HepG2 (cell line): ENCODE data around the gene NT5M. TPM values are rescaled to one million over a fixed set of nuclear protein-coding genes. Genes with fewer than 3 reads are reported as not detected.
"Not testable (repeated sequence)": the region's sequence is repeated elsewhere in the genome, so short reads cannot be mapped to it uniquely, and the experiment has no call there.

Experiments used
- ATAC-seq: fragments of 200-7000 bp; cut with Tn5 transposase; 3 replicates; pipeline ENCODE4 v1.9.1; 2020; ENCODE audit warnings: mild to moderate bottlenecking, moderate library complexity
- BruUV-seq: library from RNA; stranded (reverse); fragments of 400-500 nt; replicated peaks from 2 replicates; lab custom pipeline; 2021; lab: Mats Ljungman, UMichigan
- CTCF ChIA-PET: fragments of 300-600 bp; formaldehyde crosslinking; extraction: SDS; loops from one replicate; lab custom pipeline; 2021; ENCODE audit warnings: low total read pairs, inconsistent platforms, low intra/inter-chr PET ratio; lab: Yijun Ruan, JAX
- POLR2A ChIA-PET: fragments of 350-600 bp; sonication (Branson Sonifier 250); formaldehyde crosslinking; loops from one replicate; lab custom pipeline; 2020; ENCODE audit warnings: antibody characterized with exemption, inconsistent platforms; lab: Yijun Ruan, JAX
- DNase-seq: peaks from one replicate; pipeline ENCODE4 v3.0.0-alpha.2; 2015; ENCODE audit warnings: low spot score
- FAIRE-seq: peaks from 3 replicates; lab custom pipeline; 2011; peaks lifted over from hg19 to GRCh38; lab: Jason Lieb, UNC
- H2AFZ ChIP-seq: one replicate; pipeline ENCODE4 v1.6.1; 2011; ENCODE audit warnings: low read length, inconsistent platforms
- H3K27ac ChIP-seq: fragments of 300-600 bp; 3 replicates; pipeline ENCODE4 v1.8.0; 2011; ENCODE audit warnings: mixed run types, mild to moderate bottlenecking, mixed read lengths, low read length, inconsistent platforms; ENCODE audit not compliant: insufficient read depth; ENCODE audit errors: extremely low read length
- H3K27me3 ChIP-seq, 2 experiments: fragments of 200-600 bp in 1 of 2; 2 replicates in 1 of 2; 3 replicates in 1 of 2; pipeline versions ENCODE4 v1.6.0 to v1.8.0; 2011; ENCODE audit warnings: low read length in 2 of 2, mild to moderate bottlenecking in 2 of 2, moderate library complexity in 2 of 2, inconsistent platforms in 1 of 2; ENCODE audit not compliant: insufficient read depth in 2 of 2, control insufficient read depth in 1 of 2
- H3K36me3 ChIP-seq, 2 experiments: fragments of 200-600 bp in 1 of 2; replicated peaks in 1 of 2; 2 replicates in 1 of 2; 3 replicates in 1 of 2; pipeline versions ENCODE4 v1.5.1 to v1.8.0; 2011; ENCODE audit warnings: low read length in 2 of 2, inconsistent platforms in 1 of 2; ENCODE audit not compliant: insufficient read depth in 2 of 2, control insufficient read depth in 1 of 2
- H3K4me1 ChIP-seq: 2 replicates; pipeline ENCODE4 v1.5.1; 2012; ENCODE audit warnings: low read length, inconsistent platforms; ENCODE audit not compliant: insufficient read depth
- H3K4me2 ChIP-seq: 2 replicates; pipeline ENCODE4 v1.6.0; 2011; ENCODE audit warnings: low read depth, low read length, inconsistent platforms
- H3K4me3 ChIP-seq, 3 experiments: fragments of 200-600 bp in 1 of 3; sonication (generic), shearing (Covaris generic) in 1 of 3; replicated peaks in 1 of 3; 2 replicates each; pipeline ENCODE4 v1.5.1; 2011 to 2016; ENCODE audit warnings: low read length in 3 of 3, inconsistent platforms in 2 of 3, low read depth in 2 of 3, mild to moderate bottlenecking in 2 of 3, control low read depth in 1 of 3, mixed read lengths in 1 of 3; ENCODE audit not compliant: insufficient read depth in 1 of 3
- H3K79me2 ChIP-seq: one replicate; pipeline ENCODE4 v1.6.1; 2011; ENCODE audit warnings: low read length, inconsistent platforms; ENCODE audit not compliant: insufficient read depth
- H3K9ac ChIP-seq: 2 replicates; pipeline ENCODE4 v1.6.0; 2011; ENCODE audit warnings: mild to moderate bottlenecking, low read depth, low read length, inconsistent platforms; ENCODE audit not compliant: insufficient read depth
- H3K9me3 ChIP-seq: 2 replicates; pipeline ENCODE4 v1.5.1; 2012; ENCODE audit warnings: mild to moderate bottlenecking, low read length
- H4K20me1 ChIP-seq: 2 replicates; pipeline ENCODE4 v1.6.0; 2011; ENCODE audit warnings: inconsistent platforms, mild to moderate bottlenecking, low read length, moderate library complexity; ENCODE audit not compliant: insufficient read depth
- HNF4A ChIP-seq: sonication (generic); formaldehyde crosslinking; IDR thresholded peaks from 2 replicates; pipeline ENCODE4 v1.4.0; 2020; ENCODE audit warnings: missing genetic modification reagents
- HOXD1 ChIP-seq: sonication (generic); formaldehyde crosslinking; IDR thresholded peaks from 2 replicates; pipeline ENCODE4 v1.5.0; 2020; ENCODE audit warnings: missing genetic modification reagents
- ISL2 ChIP-seq: sonication (generic); formaldehyde crosslinking; IDR thresholded peaks from 2 replicates; pipeline ENCODE4 v1.5.0; 2020; ENCODE audit warnings: missing genetic modification reagents
- NFATC3 ChIP-seq: sonication (generic); formaldehyde crosslinking; IDR thresholded peaks from 2 replicates; pipeline ENCODE4 v1.5.1; 2020; ENCODE audit warnings: mild to moderate bottlenecking, missing genetic modification reagents
- PCBP2 ChIP-seq: fragments of 200-400 bp; formaldehyde crosslinking; optimal IDR thresholded peaks from 2 replicates; pipeline ENCODE3; 2018; ENCODE audit warnings: low read length, low read depth; ENCODE audit not compliant: poor library complexity, severe bottlenecking
- THRA ChIP-seq: sonication (generic); formaldehyde crosslinking; IDR thresholded peaks from 2 replicates; pipeline ENCODE4 v1.4.0; 2020; ENCODE audit warnings: missing genetic modification reagents, borderline replicate concordance
- ZNF576 ChIP-seq: sonication (generic); formaldehyde crosslinking; IDR thresholded peaks from 2 replicates; pipeline ENCODE4 v1.4.0; 2020; ENCODE audit warnings: mild to moderate bottlenecking, missing genetic modification reagents
- ZNF740 ChIP-seq: sonication (generic); formaldehyde crosslinking; IDR thresholded peaks from 2 replicates; pipeline ENCODE4 v1.4.0; 2020; ENCODE audit warnings: missing genetic modification reagents
- WGBS: methylation state at CpG from one replicate; pipeline ENCODE4 v1.1.6; 2017; ENCODE audit warnings: low lambda C conversion rate; 5-methylcytosine and 5-hydroxymethylcytosine counted together
- in situ Hi-C: cut with HindIII; loops from 2 replicates; pipeline ENCODE4 v1.10.0; 2017; ENCODE audit warnings: low pct_unique_long_range_greater_than_20kb; ENCODE audit not compliant: extremely low pct_ligation_motif_present
- intact Hi-C: fragments of 100-400 bp; cut with micrococcal nuclease; formaldehyde crosslinking; loops from one replicate; pipeline ENCODE4 v1.10.0; 2022; ENCODE audit not compliant: unreplicated experiment
- polyA plus RNA-seq, 8 experiments: library from polyadenylated mRNA; depleted of rRNA in 3 of 8; stranded (reverse) in 7 of 8; unstranded in 1 of 8; fragments of >200 nt; fragmentation: Illumina TruSeq in 4 of 8; extraction: Trizol in 4 of 8; gene quantifications; 2 replicates each; pipeline versions ENCODE4 v1.2.1 to v1.2.3, GENCODE V29; 2011 to 2016; ENCODE audit warnings: low read depth in 4 of 8, missing spikeins in 1 of 8, mixed read lengths in 1 of 8; ENCODE audit not compliant: insufficient read depth in 1 of 8
- total RNA-seq, 5 experiments: library from RNA; depleted of rRNA; stranded (reverse); fragments of >200 nt; fragmentation: Illumina TruSeq; extraction: Trizol; gene quantifications; 2 replicates each; pipeline ENCODE4 v1.2.3, GENCODE V29; 2016; ENCODE audit warnings: low read depth in 1 of 5
- TF ChIP-seq, protein P1 (sequence below): sonication (generic); formaldehyde crosslinking; IDR thresholded peaks from 2 replicates; pipeline ENCODE4 v1.4.0; 2020; ENCODE audit warnings: missing genetic modification reagents

NT5M gene
- total and polyA plus RNA-seq, 2 of the 13 experiments (the other 11 are each of a cell fraction or from before 2014, with no cell fraction given): 0.55 to 0.78 TPM

DNA sequence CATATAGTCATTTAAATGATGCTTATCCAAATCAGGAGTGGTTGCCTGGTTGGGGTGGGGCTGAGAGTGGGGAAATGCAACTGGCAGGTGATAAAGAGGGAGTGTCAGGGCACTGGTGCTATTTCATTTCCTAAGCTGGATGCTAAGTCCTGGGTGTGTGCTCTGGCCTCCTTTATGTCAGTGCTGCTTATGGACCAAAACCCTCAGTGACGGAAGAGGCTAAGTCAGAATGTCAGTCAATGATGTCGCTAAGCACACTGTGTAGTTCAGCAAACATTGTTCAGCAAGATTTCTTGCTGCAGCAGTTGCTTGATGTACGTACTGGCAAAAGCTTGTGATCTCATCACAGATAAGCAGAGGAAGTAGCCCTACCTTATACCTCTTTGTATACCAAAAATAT lies 49.8 kb upstream of the NT5M start (continued):
- TF ChIP-seq THRA: no peak
- no peak for TF ChIP-seq HNF4A (CRISPR knock-in tag)
- no peak for TF ChIP-seq PCBP2
- TF ChIP-seq HOXD1 (CRISPR knock-in tag): no peak
- TF ChIP-seq ZNF576 (CRISPR knock-in tag): no peak
- TF ChIP-seq NFATC3 (CRISPR knock-in tag): no peak
- no peak for TF ChIP-seq ISL2
- no peak for TF ChIP-seq ZNF740 (CRISPR knock-in tag)

GRCh38 chr17:17254036-17254435 lies 49.1 kb upstream of the NT5M start:
- intact Hi-C loops: no loop called here
- ChIA-PET POLR2A (interaction anchor here (1.0 kb wide), 1 partner anchor 17 kb away, joined by 3 read pairs; the partner anchor contains the start of gene FLCN), CTCF (no interaction called here)
- FAIRE-seq (no peak), DNase-seq (no peak), ATAC-seq (no peak)
- peaks cover 11 to 40% of the 10 kb centered on the region in 2 experiments for H3K36me3 ChIP-seq
- TF ChIP-seq, protein P1, sequence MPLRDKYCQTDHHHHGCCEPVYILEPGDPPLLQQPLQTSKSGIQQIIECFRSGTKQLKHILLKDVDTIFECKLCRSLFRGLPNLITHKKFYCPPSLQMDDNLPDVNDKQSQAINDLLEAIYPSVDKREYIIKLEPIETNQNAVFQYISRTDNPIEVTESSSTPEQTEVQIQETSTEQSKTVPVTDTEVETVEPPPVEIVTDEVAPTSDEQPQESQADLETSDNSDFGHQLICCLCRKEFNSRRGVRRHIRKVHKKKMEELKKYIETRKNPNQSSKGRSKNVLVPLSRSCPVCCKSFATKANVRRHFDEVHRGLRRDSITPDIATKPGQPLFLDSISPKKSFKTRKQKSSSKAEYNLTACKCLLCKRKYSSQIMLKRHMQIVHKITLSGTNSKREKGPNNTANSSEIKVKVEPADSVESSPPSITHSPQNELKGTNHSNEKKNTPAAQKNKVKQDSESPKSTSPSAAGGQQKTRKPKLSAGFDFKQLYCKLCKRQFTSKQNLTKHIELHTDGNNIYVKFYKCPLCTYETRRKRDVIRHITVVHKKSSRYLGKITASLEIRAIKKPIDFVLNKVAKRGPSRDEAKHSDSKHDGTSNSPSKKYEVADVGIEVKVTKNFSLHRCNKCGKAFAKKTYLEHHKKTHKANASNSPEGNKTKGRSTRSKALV: no peak
- H3K9me3 ChIP-seq: no peaks in the 10 kb centered on the region
- H3K79me2 ChIP-seq: no peaks in the 10 kb centered on the region
- BruUV-seq: no TSS peak
- H2AFZ ChIP-seq: no peak overlapping the region
- WGBS: 95% methylated on average over 3 of the region's 3 CpGs
- no peaks in the 10 kb centered on the region for H3K27me3 ChIP-seq
- H4K20me1 ChIP-seq: no peaks in the 10 kb centered on the region
- H3K4me2 ChIP-seq: no peak overlapping the region
- no peak overlapping the region for H3K4me3 ChIP-seq
- no peak overlapping the region for H3K9ac ChIP-seq
- in situ Hi-C loops: no loop called here
- no peak overlapping the region for H3K27ac ChIP-seq
- no peaks in the 10 kb centered on the region for H3K4me1 ChIP-seq

DNA sequence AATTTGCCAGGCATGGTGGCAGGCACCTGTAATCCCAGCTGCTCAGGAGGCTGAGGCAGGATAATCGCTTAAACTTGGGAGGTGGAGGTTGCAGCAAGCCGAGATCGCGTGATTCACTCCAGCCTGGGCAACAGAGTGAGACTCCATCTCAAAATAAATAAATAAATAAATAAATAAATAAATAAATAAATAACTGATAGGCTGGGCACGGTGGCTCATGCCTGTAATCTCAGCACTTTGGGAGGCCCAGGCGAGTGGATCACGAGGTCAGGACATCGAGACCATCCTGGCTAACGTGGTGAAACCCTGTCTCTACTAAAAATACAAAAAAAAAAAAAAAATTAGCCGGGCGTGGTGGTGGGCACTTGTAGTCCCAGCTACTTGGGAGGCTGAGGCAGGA lies 47.5 kb upstream of the NT5M start:
- H3K79me2 ChIP-seq, H3K9me3 ChIP-seq, H4K20me1 ChIP-seq, ATAC-seq, H3K27ac ChIP-seq, H3K27me3 ChIP-seq, H3K4me3 ChIP-seq, DNase-seq, POLR2A ChIA-PET, BruUV-seq, H3K4me1 ChIP-seq, H2AFZ ChIP-seq, FAIRE-seq, CTCF ChIA-PET, H3K9ac ChIP-seq, intact Hi-C loops, in situ Hi-C loops, H3K4me2 ChIP-seq: not testable (repeated sequence)
- peaks cover 19 to 56% of the 10 kb centered on the region in 2 experiments for H3K36me3 ChIP-seq
- 95% methylated on average over 11 of the region's 11 CpGs for WGBS
